ENCODE measurements around the gene GGCT. TPM values are rescaled to one million over a fixed set of nuclear protein-coding genes. Genes with fewer than 3 reads are reported as not detected.
A peak's percentile ranks its signal among the peaks of the same experiment; 100 is the strongest.

GGCT gene, protein sequence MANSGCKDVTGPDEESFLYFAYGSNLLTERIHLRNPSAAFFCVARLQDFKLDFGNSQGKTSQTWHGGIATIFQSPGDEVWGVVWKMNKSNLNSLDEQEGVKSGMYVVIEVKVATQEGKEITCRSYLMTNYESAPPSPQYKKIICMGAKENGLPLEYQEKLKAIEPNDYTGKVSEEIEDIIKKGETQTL
- polyA plus RNA-seq (2012; ENCODE audit: insufficient read length, low read depth) = 45.3 TPM

DNA sequence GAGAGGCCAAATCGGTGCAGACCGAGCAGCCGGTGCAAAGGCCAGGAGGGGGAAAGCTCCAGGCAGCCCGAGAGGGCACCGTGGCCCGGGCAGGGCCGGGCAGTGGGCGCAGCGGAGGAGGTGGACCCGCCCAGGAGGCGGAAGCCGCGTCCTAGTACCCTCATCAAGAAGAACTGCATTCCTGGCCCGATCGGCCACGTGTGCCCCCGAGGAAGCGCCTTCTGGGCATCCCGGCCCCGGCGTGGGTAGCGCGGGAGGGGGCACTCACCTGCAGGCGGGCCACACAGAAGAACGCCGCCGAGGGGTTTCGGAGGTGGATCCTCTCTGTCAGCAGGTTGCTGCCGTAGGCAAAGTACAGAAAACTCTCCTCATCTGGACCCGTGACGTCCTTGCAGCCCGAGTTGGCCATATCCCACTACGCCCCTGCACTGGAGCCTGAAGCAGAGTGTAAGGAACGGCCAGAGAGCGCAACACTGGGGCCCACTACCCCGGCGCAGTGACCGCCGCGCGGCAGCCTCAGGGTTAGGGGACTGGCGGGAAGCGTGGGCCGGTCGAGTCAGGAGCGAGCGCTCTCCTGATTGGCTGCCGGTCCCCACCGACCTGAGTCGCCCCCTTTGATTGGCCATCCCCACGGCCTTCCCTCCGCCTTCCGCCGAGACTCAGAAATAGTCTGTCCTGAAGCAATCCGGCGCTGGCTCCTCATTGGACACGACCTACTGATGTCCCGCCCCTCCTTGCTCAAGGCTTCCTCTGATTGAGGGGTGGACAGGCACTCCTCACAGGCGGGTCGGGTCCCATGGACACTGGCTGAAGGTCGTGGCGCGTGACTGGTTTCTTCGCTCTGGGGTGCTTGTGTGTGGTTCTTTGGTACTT lies at the start of gene GGCT:
GGCT (minus strand) TSS at position 529 of the 873 bp plus-strand sequence; CDS start at position 409, 120 bp downstream.
- TF ChIP-seq POLR2AphosphoS5 (IDR thresholded peaks at IDR 0.05; ENCODE audit: low read depth, low read length) (peak; percentile 95), TAF1 (IDR thresholded peaks at IDR 0.05; ENCODE audit: borderline replicate concordance, insufficient read depth, low read length) (peak; percentile 73; the same call in 1 of the 2 replicates), FOXP2 (optimal IDR thresholded peaks at IDR 0.05; ENCODE audit: borderline replicate concordance, extremely low read depth, extremely low read length, insufficient read depth) (peak; percentile 21), SIN3A (IDR thresholded peaks at IDR 0.05; ENCODE audit: borderline replicate concordance, insufficient read depth, low read length) (no peak)
- TF ChIP-seq, protein P1, sequence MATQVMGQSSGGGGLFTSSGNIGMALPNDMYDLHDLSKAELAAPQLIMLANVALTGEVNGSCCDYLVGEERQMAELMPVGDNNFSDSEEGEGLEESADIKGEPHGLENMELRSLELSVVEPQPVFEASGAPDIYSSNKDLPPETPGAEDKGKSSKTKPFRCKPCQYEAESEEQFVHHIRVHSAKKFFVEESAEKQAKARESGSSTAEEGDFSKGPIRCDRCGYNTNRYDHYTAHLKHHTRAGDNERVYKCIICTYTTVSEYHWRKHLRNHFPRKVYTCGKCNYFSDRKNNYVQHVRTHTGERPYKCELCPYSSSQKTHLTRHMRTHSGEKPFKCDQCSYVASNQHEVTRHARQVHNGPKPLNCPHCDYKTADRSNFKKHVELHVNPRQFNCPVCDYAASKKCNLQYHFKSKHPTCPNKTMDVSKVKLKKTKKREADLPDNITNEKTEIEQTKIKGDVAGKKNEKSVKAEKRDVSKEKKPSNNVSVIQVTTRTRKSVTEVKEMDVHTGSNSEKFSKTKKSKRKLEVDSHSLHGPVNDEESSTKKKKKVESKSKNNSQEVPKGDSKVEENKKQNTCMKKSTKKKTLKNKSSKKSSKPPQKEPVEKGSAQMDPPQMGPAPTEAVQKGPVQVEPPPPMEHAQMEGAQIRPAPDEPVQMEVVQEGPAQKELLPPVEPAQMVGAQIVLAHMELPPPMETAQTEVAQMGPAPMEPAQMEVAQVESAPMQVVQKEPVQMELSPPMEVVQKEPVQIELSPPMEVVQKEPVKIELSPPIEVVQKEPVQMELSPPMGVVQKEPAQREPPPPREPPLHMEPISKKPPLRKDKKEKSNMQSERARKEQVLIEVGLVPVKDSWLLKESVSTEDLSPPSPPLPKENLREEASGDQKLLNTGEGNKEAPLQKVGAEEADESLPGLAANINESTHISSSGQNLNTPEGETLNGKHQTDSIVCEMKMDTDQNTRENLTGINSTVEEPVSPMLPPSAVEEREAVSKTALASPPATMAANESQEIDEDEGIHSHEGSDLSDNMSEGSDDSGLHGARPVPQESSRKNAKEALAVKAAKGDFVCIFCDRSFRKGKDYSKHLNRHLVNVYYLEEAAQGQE (IDR thresholded peaks at IDR 0.05; ENCODE audit: insufficient read depth in 1 of 2, low read depth in 2 of 2, low read length in 2 of 2) = peak in 1 of 2 experiments; percentile 25; a peak in 1 of 4 replicates

DNA sequence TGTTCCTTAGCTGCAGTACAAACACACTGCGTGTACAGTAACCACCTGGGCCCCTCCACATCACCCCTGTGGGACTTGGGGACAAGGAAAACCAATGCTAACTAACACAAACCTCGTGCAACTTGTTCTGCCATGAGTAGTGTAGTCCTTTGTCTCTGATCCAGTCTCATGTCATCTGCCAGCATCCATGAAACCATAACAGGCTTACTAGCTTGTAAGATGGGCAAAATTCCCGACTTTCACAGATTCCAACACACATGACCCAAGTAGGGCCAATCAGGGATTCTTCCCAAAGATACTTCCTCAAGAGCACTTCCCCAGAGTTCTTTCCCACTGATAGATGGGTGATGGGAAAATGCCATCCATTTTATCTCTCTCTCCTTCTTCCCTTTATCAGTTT lies 48.9 kb upstream of the GGCT start:
- no peak for TF ChIP-seq POLR2AphosphoS5 (IDR thresholded peaks at IDR 0.05; ENCODE audit: low read depth, low read length)
- TF ChIP-seq TAF1 (IDR thresholded peaks at IDR 0.05; ENCODE audit: borderline replicate concordance, insufficient read depth, low read length) = no peak
- TF ChIP-seq, protein P1 (IDR thresholded peaks at IDR 0.05; ENCODE audit: insufficient read depth in 1 of 2, low read depth in 2 of 2, low read length in 2 of 2) = no peak
- TF ChIP-seq FOXP2 (optimal IDR thresholded peaks at IDR 0.05; ENCODE audit: borderline replicate concordance, extremely low read depth, extremely low read length, insufficient read depth) = no peak
- no peak for TF ChIP-seq SIN3A (IDR thresholded peaks at IDR 0.05; ENCODE audit: borderline replicate concordance, insufficient read depth, low read length)

DNA sequence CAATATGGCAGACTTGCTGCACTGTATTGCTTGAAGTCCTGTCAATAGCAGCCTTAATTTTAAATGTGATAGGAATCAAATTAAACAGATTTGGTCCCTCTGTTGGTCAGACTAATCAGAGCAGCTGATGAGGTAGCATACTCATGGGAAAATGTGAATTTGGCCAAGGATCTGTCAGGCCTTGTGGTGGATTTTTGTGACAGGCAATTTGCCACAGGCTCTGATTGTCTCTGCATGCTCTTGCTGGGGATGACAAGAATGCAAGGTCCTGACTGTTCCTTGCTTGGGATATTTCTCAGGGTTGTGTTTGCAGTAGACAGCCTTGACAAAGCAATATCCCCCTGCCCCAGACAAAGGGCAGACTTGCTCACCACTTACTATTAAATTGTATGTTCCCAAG lies 48.5 kb upstream of the GGCT start:
- TF ChIP-seq SIN3A (IDR thresholded peaks at IDR 0.05; ENCODE audit: borderline replicate concordance, insufficient read depth, low read length) (no peak), TAF1 (IDR thresholded peaks at IDR 0.05; ENCODE audit: borderline replicate concordance, insufficient read depth, low read length) (no peak), POLR2AphosphoS5 (IDR thresholded peaks at IDR 0.05; ENCODE audit: low read depth, low read length) (no peak), FOXP2 (optimal IDR thresholded peaks at IDR 0.05; ENCODE audit: borderline replicate concordance, extremely low read depth, extremely low read length, insufficient read depth) (no peak)
- TF ChIP-seq, protein P1 (IDR thresholded peaks at IDR 0.05; ENCODE audit: insufficient read depth in 1 of 2, low read depth in 2 of 2, low read length in 2 of 2) = no peak

DNA sequence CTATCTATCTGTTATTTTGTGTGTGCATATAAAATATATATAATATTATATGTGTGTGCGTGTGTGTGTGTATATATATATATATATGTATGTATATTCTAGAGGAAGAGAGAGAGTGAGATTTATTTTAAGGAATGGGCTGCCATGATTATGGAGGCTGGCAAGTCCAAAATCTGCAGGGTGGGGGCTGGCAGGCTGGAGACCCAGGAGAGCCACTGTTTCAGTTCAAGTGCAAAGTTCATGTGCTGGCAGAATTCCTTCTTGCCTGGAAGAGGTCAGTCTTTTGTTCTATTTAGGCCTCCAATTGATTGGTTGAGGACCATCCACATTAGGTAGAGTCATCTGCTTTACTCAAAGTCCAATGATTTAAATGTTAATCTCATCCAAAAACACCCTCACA lies 47.7 kb upstream of the GGCT start:
- TF ChIP-seq POLR2AphosphoS5 (IDR thresholded peaks at IDR 0.05; ENCODE audit: low read depth, low read length) (no peak), TAF1 (IDR thresholded peaks at IDR 0.05; ENCODE audit: borderline replicate concordance, insufficient read depth, low read length) (no peak), SIN3A (IDR thresholded peaks at IDR 0.05; ENCODE audit: borderline replicate concordance, insufficient read depth, low read length) (no peak), FOXP2 (optimal IDR thresholded peaks at IDR 0.05; ENCODE audit: borderline replicate concordance, extremely low read depth, extremely low read length, insufficient read depth) (no peak)
- TF ChIP-seq, protein P1 (IDR thresholded peaks at IDR 0.05; ENCODE audit: insufficient read depth in 1 of 2, low read depth in 2 of 2, low read length in 2 of 2) = no peak
